ENCODE data around the gene HDAC9.

- TF ChIP-seq RCOR2 (CRISPR knock-in tag; IDR thresholded peaks at IDR 0.05) (no peak), ATF6 (CRISPR knock-in tag; conservative IDR thresholded peaks at IDR 0.05) (no peak), ZNF740 (CRISPR knock-in tag; IDR thresholded peaks at IDR 0.05) (no peak), KIAA2018 (CRISPR knock-in tag; IDR thresholded peaks at IDR 0.05; ENCODE audit: borderline replicate concordance) (no peak), ZNF543 (CRISPR knock-in tag; IDR thresholded peaks at IDR 0.05) (no peak)
These were observed 453.0 kb downstream of the HDAC9 start for GRCh38 chr7:18948521-18948920.
